CD4-positive, alpha-beta T cell treated with Interleukin-6 for 4 hours (primary cell): ENCODE data around the gene PTPRE.

Experiments used
- DNase-seq: peaks from one replicate; pipeline ENCODE4 v3.0.0-alpha.2; 2020; ENCODE audit warnings: mixed read lengths

PTPRE gene

DNA sequence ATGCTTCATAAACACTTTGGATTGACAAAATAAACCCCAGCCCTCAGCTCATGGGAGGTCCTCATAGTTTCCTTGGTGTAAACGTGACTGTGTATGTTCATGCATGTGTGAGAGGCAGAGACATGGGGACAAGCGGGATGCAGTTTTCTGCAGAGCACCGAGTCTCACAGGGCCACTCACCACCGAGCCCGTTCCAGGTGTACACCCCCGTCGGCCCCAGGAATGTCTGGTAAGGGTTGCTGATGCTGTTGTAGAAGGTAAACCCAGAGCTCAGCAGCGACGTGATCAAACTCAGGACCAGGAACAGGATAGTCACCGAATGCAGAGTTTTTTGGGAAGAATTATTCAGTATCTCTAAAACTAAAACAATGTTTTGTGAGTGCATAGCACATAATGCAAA lies 23.4 kb upstream of the PTPRE start:
- no peak for DNase-seq

DNA sequence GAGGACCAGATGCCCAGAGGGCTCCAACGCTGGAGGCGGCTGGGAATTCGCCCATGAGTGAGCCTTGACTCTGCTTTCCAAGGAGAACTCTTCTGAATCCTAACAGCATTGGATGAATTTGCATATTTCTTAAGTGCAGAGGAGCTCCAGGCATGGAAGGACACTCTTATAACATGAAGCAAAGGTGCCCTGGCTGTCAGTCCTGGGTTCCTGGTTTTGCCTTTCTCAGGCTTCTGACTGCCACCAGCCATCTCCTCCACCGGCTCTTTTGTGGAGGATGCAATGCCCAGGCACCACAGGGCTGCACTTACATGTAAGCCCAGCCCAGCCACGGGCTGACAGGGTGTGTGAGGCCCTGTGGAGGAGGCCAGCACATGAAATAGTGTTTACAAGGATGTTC lies 22.4 kb upstream of the PTPRE start:
- no peak for DNase-seq

DNA sequence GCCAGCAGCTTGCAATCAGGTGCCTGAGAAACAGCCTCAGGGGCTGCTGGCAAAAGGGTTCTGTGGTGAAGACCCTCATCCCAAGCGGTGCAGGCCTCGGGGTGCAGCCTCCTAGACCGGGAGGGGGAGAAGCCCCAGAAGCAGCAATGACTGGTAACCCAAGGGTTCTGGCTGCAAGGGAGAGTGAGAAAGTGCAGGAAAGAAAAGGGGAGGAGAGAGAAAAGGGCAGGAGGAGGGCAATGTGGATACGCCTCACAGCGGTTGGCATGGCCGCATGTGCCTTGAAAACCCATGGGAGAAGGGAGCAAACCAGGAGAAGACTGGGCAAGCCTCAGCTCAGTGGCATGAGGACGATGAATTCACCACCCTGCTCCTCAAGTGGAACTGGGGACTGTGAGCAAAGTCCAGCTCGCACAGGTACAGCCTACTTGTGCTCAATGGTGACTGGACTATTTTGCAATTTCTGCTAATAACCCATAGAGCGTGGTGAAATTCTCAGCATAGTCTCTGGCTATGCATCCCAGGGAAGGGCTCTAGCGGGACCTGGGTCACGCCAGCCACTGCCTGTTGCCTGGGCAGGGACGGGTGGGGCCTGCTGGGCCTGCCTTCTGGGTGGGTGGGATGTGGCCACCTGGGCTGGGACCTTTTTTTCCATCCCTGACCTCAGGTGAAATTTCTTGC lies 20.4 kb upstream of the PTPRE start:
- no peak for DNase-seq

DNA sequence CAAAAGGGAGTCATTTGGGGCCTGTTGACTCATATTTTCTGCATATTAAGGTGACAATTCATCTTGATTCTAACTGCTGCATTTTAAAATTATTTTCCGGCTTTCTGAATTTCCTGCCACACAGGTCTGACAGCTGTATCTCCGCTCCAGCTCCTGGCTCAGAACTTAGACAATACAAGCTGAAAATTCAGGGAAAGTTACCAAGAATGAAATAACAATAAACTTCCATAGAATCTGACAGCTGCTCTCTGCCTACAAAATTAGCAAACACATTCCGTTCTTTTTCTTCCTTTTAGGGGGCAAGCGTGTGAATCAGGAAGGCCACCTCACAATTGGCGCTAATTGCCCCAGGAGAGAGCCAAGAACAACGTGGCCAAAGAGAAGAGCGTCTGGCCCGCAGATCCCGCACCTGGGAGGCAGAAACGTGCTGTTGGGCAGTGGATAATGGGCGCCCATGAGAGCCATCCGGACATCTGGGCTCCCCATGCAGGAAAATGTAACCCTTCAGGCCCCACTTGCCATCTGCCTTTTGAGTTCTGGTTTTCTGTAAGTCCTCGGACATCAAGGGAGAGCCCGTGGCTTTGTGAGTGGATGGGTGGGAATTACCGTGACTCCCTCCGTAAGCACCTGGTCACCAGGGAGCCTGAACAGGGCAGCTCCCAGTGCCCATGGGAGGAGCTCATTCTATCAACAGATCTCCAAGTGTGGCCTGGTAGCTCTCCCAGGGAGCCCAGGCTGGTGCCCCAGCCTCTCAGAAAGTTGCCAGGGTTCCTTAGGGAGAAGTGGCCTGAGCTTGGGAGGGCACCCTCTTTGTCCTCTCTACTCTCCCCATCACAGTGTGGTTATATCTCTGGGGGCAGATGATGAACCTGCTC lies 19.1 kb upstream of the PTPRE start:
- no peak for DNase-seq

DNA sequence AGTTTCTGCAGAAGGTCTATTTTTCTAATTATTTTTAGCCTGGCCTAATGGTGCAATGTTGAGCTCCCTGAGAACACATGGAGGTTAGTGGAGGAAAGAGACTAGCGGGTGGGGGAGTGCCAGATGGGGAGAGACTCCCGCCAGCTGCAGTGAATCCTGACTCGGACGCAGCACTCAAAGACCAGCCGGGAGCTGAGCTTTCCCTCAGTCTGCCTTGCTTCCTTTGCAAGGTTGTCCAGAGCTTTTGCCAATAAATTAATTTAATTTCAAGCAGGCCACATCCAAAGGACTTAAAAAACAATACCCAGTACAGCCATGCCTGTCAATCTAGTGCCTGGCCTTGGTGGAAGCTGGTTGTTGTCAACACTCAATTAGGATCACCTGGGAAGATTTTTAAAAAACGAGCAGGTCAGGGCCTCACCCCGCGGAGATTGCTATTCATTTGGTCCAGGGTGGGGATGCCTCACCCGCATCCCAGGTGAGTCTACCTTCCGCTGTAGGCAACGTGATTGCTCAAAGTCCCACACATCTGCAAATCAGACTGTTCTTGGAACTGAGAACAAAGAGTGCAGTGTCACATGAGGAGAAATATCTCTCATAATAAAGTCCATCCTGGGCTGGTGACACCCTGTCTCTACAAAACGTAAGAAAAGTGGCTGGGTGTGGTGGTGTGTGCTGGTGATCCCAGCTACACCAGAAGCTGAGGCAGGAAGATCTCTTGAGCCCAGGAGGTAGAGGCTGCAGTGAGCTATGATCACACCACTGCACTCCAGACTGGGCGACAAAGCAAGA lies 18.2 kb upstream of the PTPRE start:
- no peak for DNase-seq

DNA sequence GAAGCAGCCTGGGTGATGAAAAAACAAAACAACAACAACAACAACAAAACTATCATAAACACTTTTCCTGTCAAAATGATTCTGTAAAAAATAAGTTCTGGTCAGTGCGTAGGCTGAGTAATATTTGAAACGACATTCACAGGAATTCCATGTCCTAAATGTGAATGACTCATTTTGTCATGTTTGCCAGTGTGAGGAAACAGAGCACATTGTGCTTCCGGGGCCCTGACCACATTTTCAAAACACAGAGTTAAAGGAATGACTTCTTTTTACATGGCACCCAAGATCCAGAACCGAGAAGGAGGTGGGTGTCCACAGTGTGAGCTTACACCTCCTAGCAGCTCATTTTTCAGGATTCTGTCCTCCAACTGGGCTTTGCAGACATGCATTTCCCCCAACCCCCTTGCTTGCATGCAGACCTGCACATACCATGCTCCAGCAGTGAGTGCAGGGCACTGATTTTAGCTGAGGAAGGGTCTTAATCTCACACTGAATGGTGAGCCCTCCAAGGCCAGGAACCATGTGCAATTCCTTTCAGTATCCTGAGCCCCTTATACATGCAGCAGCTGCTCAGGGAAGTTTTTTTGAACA lies 17.2 kb upstream of the PTPRE start:
- no peak for DNase-seq

DNA sequence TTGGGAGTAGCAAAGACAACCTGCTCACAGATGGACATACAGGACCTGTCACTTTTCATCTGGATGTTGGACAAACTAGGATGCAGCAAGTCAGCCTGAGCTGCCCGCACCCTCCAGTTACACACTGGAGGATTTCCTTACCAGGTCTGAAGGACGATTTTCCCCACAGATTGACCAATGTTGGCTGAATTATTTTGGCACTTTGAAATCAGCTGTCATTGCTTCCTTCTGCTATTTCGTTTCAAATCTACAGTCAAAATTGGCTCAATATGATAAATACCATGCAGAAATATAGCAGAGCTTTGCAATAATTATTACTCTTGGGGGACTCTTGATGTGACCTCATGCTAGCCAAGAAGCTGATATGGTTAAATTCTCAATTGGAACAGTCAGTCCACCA lies 16.7 kb upstream of the PTPRE start:
- no peak for DNase-seq

DNA sequence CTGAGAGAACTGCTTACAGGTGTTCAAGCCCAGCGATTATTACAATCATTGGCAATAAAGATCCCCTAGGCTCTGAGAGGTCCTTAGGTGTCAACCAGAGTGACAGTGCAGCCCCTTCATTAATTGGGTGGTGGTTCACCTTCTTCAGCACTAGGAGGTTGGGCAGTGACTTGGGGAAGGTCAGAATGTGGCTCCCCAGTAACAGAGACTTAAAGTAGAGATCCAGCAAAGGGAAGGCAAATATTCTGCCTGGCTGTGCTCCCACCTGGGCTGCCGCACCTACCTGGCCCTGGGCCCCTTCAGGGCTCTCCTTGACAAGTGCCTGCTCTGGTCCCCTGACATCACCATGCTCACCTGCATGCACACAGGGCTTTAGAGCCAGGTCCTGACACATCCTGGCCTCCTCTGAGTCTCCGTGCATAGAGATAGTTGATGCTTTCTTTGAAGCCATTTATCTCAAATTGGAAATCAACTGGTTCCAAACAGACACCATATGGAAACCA lies 16.0 kb upstream of the PTPRE start:
- DNase-seq, result no peak

DNA sequence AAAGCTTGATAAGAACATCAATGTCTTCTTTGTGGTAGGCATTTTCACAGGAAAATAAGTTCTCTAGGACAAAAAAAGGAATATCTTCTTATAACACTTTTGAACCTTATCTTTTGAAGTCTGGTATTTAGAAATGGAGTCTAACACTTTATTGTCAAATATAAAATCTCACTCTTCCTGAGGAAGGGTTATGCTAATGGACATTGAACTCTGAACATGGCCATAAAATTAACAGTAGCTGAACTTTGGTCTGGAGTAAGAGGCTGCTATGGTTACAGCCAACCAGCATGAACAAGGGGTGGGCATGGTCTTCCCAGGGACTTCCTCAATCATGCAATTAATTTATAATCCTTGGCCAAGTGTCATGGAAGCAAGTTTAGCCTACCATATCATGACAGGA lies 14.2 kb upstream of the PTPRE start, which contains the start of gene CLRN3:
CLRN3 (minus strand) TSS at position 199 of the 400 bp plus-strand sequence; CDS start at position 42, 157 bp downstream.
- DNase-seq, result no peak

DNA sequence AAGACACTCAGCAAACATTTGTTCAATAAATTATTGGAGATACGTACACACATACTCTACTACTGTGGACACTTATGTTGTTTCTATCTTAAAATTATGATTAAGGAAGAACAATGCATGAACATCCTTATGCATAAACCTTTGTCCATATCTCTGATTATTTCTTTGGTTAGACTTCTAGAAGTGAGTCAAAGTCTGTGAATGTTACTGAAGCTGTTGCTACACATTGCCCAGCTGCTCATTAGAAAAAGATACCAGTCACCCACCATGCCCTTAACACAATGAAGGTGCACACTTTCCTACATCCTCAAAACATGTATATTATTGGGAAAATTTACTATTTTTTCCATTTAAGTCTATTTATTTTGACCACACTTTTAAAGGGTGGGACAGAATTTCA lies 12.8 kb upstream of the PTPRE start:
- DNase-seq, result no peak

DNA sequence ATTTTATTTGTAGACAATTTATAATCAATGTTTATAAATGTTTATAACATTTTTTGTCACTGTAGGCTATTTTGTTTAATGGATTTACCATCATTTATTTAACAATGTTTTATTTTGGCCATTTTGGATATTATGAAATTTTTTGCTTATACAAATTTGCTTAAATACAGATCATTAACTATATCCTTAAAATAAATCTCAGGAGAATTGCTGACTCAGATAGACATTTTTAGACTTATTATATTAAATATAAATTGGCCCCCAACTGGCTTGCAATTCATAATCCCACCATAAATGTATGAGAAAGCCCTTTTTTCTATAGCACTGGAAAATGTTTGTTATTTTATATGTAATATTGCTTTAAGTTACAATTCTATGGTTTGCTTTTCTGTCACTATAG lies 10.3 kb upstream of the PTPRE start:
- DNase-seq, result no peak

DNA sequence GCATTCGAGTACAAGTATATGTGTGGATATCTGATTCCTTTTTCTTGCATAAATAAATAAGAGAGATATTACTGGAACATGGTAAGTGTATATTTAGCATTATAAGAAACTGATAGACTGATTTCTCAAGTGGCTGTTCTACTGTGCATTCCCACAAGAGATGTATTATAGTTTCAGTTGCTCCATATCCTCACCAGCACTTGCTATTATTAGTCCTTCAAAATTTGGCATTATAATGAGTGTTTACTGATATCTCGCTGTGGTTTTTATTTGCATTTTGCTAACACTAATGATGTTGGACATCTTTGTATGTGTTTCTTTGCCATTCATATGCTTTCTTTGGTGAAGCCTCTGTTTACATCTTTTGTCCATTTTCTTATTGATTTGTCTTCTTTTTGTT lies 9.7 kb upstream of the PTPRE start:
- no peak for DNase-seq

DNA sequence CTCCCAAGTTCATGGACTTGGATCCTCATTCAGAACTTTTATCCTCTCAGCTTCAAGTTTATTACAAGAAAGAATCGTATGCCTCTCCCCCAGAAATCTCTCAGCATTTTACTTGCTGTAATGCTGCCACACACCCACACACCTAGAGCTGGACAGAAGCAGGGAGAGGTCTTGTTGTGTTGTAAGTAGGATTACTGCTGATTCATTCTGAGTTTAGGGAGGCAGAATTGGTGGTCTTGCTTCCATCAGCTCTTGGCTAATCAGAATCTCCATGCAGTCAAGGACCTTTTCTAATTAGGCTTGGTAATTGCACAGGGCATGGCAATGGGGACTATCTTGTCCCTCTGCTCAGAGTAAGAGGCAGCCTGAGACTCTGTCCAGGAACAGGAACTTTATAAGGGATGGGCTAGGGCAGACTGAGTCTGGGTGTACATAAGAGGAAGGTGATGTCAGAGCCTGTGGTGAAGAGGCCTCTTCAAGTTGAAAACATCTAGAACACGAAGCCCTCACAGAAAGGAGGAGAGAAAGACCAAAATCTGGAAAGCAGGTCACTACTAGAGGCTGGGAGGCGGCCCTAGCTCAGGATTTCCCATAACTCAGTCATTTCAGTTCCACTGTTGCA lies 7.0 kb upstream of the PTPRE start:
- DNase-seq, result no peak

DNA sequence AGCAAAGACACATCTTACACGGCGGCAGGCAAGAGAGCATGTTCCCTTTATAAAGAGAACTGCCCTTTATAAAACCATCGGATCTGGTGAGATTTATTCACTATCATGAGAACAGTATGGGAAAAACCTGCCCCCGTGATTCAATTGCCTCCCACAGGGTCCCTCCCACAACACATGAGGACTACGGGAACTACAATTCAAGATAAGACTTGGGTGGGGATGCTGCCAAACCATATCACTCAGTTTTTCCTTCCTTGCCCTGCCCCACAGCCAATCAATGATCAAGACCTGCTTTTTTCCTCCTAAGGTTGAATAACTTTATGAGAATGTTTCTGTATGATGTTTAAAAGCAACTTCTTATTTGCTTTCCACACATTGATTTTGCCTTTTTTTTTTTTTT lies 3.1 kb upstream of the PTPRE start:
- no peak for DNase-seq

DNA sequence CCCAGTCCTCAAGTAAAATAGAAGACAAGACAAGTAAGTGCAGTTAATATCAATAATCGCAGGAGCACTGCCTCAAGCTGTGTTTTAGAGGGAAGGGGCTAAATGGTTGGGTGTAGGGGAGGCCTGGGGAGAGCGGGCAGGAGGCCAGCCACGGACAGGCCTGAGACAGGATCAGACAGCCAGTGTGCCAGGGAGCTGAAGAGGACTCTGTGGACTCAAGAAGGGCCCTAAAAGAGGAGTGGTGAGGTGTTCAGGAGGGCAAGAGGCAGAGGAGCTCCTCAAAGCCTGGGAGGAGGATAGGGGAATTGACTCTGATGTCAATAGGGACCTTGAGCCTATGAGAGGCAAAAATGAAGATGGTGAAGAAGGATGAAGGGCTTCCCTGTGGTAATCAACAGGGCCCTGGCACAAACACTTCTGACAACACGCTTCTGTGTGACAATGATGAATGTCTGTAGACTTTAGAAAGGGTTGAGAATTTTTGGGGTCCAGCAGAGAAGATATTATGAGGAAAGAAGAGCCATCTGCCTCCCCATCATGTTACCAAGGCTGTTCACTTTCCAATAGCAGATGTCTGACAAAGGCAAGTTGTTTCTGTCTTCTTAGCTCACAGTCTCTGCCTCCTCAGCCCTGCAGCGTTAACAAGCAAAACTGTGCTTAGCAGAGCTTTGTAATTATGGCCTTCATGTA lies 2.4 kb upstream of the PTPRE start:
- DNase-seq, result no peak

DNA sequence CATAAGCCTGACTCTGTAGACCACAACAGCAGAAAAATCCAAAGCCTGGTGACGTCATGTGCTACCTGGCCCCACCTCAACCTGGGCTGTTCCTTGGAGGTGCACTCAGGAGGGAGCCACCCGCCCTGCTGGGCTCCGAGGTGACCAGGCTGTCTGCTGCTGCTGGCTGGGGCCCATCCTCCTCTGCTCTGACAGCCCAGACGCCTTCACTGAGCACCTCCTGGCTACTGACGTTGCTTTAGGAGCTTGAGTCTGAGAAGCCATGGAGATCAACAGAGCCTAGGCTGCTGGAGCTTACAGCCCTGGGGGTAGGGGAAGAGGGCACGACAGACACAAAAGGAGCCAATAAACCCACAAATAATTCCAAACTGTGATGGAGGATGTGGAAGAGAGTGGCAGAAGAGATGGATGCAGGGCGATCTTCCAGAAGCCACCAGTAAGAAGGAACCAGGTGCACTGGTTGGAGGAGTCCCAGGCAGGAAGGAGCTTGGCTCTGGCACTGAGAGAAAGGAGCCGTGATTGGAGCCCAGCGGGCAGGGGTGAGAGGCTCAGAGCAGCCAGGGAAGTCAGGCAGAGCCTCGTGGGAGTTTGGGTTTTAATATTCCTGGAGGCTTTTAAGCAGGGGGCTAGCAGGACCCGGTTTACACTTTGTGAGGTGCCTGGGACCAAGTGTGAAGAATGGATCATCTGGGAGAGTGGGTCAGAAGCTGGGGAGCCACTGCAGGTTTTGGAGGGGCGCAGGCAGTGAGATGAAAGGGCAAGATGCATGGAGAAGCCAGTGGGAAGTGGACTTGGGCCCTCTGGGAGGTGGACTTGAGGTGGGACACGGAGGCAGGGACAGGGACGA lies 1.7 kb upstream of the PTPRE start:
- no peak for DNase-seq

DNA sequence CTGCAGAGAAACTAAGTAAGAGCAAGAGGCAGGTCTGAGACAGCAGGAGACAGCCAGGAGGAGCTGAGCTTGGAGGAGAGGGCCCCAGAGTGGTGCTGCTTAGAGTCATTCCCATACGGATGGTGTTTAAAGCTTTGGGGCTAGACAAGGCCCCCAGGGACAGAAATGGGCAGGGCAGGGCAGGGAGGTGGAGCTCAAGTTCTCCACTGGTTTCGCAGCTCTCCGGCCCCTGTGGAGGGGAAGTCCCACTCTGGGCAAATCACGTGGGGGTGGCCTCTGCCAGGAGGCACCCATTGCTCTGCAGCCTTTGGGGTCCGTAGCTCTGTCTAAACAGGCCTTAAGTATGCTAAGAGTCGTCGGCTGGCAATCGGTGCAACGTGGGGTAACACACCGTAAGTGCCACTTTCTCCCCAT lies 1.0 kb upstream of the PTPRE start:
- DNase-seq, result no peak

DNA sequence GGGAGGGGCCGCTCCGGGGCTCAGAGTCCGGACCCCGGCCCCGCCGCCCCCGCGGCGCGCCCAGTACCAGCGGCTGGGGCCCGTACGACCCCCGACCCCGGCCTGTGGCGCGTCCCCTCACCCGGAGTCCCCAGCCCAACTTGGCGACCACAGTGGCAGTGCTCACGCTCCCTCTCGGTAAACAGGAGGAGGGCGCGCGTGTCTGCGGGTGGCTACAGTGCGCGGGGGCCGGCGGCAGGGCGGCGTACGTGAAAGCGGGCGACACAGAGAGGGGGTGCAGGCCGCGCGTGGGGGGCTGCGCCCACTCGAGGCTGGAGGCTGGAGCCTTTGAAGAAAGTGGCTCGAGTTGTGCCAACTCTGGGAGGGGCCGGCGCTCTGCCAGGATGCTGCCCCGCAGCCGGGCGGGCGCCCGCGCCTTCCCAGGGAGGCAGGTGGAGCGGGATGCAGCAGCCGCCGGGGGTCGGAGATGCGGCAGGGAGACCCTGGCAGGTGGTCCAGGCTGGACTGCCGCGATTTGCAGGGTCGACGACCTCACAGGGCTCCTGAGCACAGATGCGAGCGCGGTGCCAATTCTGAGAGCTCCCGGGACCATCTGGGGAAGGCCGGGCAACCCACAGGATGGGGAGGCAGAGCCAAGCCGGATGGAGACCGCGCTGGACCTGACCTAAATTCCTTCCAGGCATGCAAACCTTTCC lies 655 bp downstream of the PTPRE start:
- peak; percentile 22 for DNase-seq

DNA sequence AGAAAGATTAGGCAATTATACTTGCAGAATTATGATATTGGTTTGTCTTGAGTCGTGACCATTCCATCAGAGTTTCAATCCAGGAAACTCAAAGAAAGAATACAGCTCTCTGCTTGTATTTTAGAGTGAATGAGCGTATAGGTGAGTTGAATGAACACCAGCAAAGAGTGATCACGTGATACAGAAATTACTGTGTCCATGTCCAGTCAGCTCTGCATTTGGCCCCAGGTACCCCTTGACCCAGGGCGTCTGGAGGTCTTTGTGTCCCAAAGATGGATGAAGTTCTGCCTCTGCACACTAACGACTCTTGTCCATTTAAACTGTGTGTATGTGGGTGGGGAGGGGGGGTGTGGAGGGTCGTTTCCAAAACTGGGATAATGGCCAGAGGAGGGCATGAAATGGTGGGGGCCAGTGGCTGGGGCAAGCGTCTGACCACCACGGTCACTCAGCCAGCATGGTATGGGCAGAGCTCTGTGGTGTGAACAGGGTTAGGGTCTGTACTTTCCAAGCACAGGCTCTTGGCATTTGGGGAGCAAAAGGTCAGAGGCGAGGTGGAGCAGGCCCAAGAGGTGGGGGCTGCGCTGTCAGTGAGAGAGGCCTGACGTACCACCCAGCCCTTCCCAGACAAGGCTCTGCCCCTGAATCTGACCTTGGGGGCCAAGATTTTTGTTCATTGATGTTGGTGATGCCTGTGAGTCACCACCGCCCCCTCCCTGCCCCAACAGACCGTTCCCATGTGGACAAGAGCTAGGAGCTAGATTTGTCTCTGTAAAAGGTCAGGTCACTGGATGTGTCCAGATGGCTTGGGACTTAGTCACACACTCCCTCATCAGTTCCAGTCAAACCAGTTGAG lies 1.4 kb downstream of the PTPRE start:
- no peak for DNase-seq
